EH (cell line): Measurements from ENCODE around the gene UMODL1.

Experiments
- DNase-seq: peaks from one replicate; pipeline ENCODE4 v3.0.0-alpha.2; 2015; ENCODE audit warnings: low read depth

Gene UMODL1

GRCh38 chr21:42039911-42040351 lies 31.2 kb upstream of the UMODL1 start:
- DNase-seq = peak; percentile 84

GRCh38 chr21:42040411-42041180 lies 30.5 kb upstream of the UMODL1 start:
- DNase-seq = peak; percentile 100

GRCh38 chr21:42041246-42041645 lies 29.9 kb upstream of the UMODL1 start:
- DNase-seq = no peak

- DNase-seq = peak; percentile 7
Measured at GRCh38 chr21:42041711-42042110, 29.4 kb upstream of the UMODL1 start.

GRCh38 chr21:42042651-42043050 lies 28.5 kb upstream of the UMODL1 start:
- DNase-seq = no peak

- DNase-seq = no peak
Measured at GRCh38 chr21:42043201-42043895, 27.8 kb upstream of the UMODL1 start.

- no peak for DNase-seq
Measured at GRCh38 chr21:42043961-42044360, 27.2 kb upstream of the UMODL1 start.

- DNase-seq = no peak
Measured at GRCh38 chr21:42044871-42045495, 26.1 kb upstream of the UMODL1 start.

- peak; percentile 98 for DNase-seq
Measured at GRCh38 chr21:42047821-42048613, 23.1 kb upstream of the UMODL1 start.

GRCh38 chr21:42048870-42049577 lies 22.1 kb upstream of the UMODL1 start:
- DNase-seq = no peak

- no peak for DNase-seq
Measured at GRCh38 chr21:42049578-42050430, 21.3 kb upstream of the UMODL1 start.

- no peak for DNase-seq
Measured at GRCh38 chr21:42051788-42052187, 19.3 kb upstream of the UMODL1 start.

GRCh38 chr21:42055425-42055824 lies 15.7 kb upstream of the UMODL1 start:
- DNase-seq = no peak

- DNase-seq = no peak
Measured at GRCh38 chr21:42056468-42056867, 14.6 kb upstream of the UMODL1 start.

- peak; percentile 58 for DNase-seq
Measured at GRCh38 chr21:42056996-42057689, 14.0 kb upstream of the UMODL1 start.

GRCh38 chr21:42057851-42058437 lies 13.2 kb upstream of the UMODL1 start:
- no peak for DNase-seq

- no peak for DNase-seq
Measured at GRCh38 chr21:42058631-42059111, 12.4 kb upstream of the UMODL1 start.

- no peak for DNase-seq
Measured at GRCh38 chr21:42059141-42059540, 12.0 kb upstream of the UMODL1 start.

GRCh38 chr21:42059721-42060120 lies 11.4 kb upstream of the UMODL1 start:
- DNase-seq = no peak
